ENCODE measurements around the gene TSEN15.

- TF ChIP-seq, protein P1, sequence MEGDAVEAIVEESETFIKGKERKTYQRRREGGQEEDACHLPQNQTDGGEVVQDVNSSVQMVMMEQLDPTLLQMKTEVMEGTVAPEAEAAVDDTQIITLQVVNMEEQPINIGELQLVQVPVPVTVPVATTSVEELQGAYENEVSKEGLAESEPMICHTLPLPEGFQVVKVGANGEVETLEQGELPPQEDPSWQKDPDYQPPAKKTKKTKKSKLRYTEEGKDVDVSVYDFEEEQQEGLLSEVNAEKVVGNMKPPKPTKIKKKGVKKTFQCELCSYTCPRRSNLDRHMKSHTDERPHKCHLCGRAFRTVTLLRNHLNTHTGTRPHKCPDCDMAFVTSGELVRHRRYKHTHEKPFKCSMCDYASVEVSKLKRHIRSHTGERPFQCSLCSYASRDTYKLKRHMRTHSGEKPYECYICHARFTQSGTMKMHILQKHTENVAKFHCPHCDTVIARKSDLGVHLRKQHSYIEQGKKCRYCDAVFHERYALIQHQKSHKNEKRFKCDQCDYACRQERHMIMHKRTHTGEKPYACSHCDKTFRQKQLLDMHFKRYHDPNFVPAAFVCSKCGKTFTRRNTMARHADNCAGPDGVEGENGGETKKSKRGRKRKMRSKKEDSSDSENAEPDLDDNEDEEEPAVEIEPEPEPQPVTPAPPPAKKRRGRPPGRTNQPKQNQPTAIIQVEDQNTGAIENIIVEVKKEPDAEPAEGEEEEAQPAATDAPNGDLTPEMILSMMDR (tag by site-specific recombination; IDR thresholded peaks at IDR 0.05) = no peak
- TF ChIP-seq ZBTB7A (tag by site-specific recombination; IDR thresholded peaks at IDR 0.05; ENCODE audit: low read depth) (no peak), ZNF18 (tag by site-specific recombination; IDR thresholded peaks at IDR 0.05) (no peak), ZNF776 (tag by site-specific recombination; IDR thresholded peaks at IDR 0.05; ENCODE audit: borderline replicate concordance) (no peak), PBX3 (CRISPR knock-in tag; IDR thresholded peaks at IDR 0.05) (no peak), ZNF48 (tag by site-specific recombination; IDR thresholded peaks at IDR 0.05) (no peak), BCL11A (tag by site-specific recombination; IDR thresholded peaks at IDR 0.05; ENCODE audit: low read depth) (no peak), ZNF24 (tag by site-specific recombination; IDR thresholded peaks at IDR 0.05) (no peak), ZNF223 (tag by site-specific recombination; IDR thresholded peaks at IDR 0.05) (no peak)
Observed at GRCh38 chr1:184025242-184025675, 26.3 kb upstream of the TSEN15 start.

Data from HEK293 (cell line).